Gastroesophageal sphincter (tissue), 4 donors: ENCODE measurements around the gene SLC25A34. TPM values are rescaled to one million over a fixed set of nuclear protein-coding genes. Genes with fewer than 3 reads are reported as not detected.

ENCODE experiments used
- ATAC-seq: fragments of 150-250 bp; one replicate; pipeline ENCODE4 v1.9.1; 2016; ENCODE audit warnings: mild to moderate bottlenecking, moderate library complexity
- H3K27ac ChIP-seq, 4 donors: fragments of 200-600 bp; sonication (generic) in 3 of 4; 1 replicate in 3 of 4; 2 replicates in 1 of 4; pipeline ENCODE4 v1.5.1; 2016 to 2019
- H3K27me3 ChIP-seq: fragments of 200-600 bp; sonication (generic); one replicate; pipeline ENCODE4 v1.5.1; 2019
- H3K36me3 ChIP-seq, 2 donors: fragments of 200-600 bp; sonication (generic); one replicate each; pipeline ENCODE4 v1.5.1; 2019; ENCODE audit warnings: control low read depth in 1 of 2
- H3K4me1 ChIP-seq, 3 donors: fragments of 200-600 bp; sonication (generic); 1 replicate in 2 of 3; 2 replicates in 1 of 3; pipeline ENCODE4 v1.5.1; 2016 to 2019; ENCODE audit warnings: control low read depth in 2 of 3
- H3K4me3 ChIP-seq, 2 donors: fragments of 200-600 bp; sonication (generic); one replicate each; pipeline ENCODE4 v1.5.1; 2019; ENCODE audit warnings: mild to moderate bottlenecking in 1 of 2, moderate library complexity in 1 of 2
- H3K9me3 ChIP-seq, 3 donors: fragments of 200-600 bp; sonication (generic); one replicate each; pipeline ENCODE4 v1.5.1; 2017 to 2019; ENCODE audit warnings: control low read depth in 2 of 3
- EP300 ChIP-seq: sonication (generic); formaldehyde crosslinking; IDR thresholded peaks from one replicate; pipeline ENCODE4 v1.6.1; 2017; ENCODE audit warnings: antibody characterized with exemption, mild to moderate bottlenecking
- POLR2A ChIP-seq, 2 donors: fragments of 450-650 bp; IDR thresholded peaks; one replicate each; pipeline ENCODE4 v1.6.1; 2017; ENCODE audit warnings: antibody characterized with exemption in 2 of 2, mild to moderate bottlenecking in 2 of 2, moderate library complexity in 1 of 2
- POLR2AphosphoS5 ChIP-seq: sonication (generic); formaldehyde crosslinking; IDR thresholded peaks from one replicate; pipeline ENCODE4 v1.6.1; 2017; ENCODE audit warnings: antibody characterized with exemption
- WGBS, 2 donors: methylation state at CpG; one replicate each; pipeline ENCODE4 v1.1.5; 2018; ENCODE audit warnings: low coverage in 1 of 2; 5-methylcytosine and 5-hydroxymethylcytosine counted together
- total RNA-seq, 4 donors: library from RNA; depleted of rRNA; stranded (reverse); fragments of >200 nt; gene quantifications; one replicate each; pipeline ENCODE4 v1.1.0, GENCODE V29; 2016
- TF ChIP-seq, protein P1 (sequence below), 4 experiments: fragments of 200-600 bp in 2 of 4; fragments of 450-650 bp in 2 of 4; sonication (generic) in 1 of 4; IDR thresholded peaks; one replicate each; pipeline ENCODE4 v1.5.1; 2017 to 2019; ENCODE audit warnings: antibody characterized with exemption in 4 of 4, mild to moderate bottlenecking in 2 of 4, moderate library complexity in 2 of 4

Gene SLC25A34
- total RNA-seq, 4 donors from 2014 or later = 0.10 to 2.0 (median 1.1) TPM

- Histone ChIP-seq H3K27me3 (peaks cover 16% of the 10 kb centered on the region), H3K4me1 (peaks cover 0 to 80% (median 28%) of the 10 kb centered on the region in 3 donors), H3K36me3 (peaks cover 0 to 24% of the 10 kb centered on the region in 2 donors), H3K9me3 (no peaks in the 10 kb centered on the region), H3K27ac (peak overlapping the region; percentile 15 to 77 (median 65)), H3K4me3 (peak overlapping the region in 1 of 2 donors; percentile 75)
- TF ChIP-seq POLR2A (IDR thresholded peaks at IDR 0.05) (no peak), EP300 (no peak), POLR2AphosphoS5 (no peak)
- TF ChIP-seq, protein P1, sequence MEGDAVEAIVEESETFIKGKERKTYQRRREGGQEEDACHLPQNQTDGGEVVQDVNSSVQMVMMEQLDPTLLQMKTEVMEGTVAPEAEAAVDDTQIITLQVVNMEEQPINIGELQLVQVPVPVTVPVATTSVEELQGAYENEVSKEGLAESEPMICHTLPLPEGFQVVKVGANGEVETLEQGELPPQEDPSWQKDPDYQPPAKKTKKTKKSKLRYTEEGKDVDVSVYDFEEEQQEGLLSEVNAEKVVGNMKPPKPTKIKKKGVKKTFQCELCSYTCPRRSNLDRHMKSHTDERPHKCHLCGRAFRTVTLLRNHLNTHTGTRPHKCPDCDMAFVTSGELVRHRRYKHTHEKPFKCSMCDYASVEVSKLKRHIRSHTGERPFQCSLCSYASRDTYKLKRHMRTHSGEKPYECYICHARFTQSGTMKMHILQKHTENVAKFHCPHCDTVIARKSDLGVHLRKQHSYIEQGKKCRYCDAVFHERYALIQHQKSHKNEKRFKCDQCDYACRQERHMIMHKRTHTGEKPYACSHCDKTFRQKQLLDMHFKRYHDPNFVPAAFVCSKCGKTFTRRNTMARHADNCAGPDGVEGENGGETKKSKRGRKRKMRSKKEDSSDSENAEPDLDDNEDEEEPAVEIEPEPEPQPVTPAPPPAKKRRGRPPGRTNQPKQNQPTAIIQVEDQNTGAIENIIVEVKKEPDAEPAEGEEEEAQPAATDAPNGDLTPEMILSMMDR (IDR thresholded peaks at IDR 0.05) = no peak
- 34% methylated on average over 7 of the region's 8 CpGs for WGBS, 2 donors
- ATAC-seq = no peak
Observed at GRCh38 chr1:15761366-15762128, 25.5 kb downstream of the SLC25A34 start.

DNA sequence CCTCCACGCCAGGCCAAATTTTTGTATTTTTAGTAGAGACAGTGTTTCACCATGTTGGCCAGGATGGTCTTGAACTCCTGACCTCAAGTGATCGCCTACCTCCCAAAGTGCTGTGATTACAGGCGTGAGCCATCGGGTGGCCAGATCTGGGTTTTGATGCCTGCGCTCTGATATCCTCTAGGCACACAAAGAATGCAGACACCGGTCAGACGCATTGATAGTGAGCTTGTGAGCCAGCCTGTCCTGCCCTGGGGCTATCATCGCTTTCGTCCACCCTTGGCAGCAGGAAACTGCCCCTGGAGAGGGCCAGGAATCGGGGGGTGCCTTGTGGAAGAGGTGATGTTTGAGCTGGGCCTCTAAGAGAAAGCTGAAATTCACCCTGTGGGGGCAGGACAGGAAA, 26.5 kb downstream of the SLC25A34 start:
- H3K27ac ChIP-seq = no peak overlapping the region

GRCh38 chr1:15764269-15764764, 28.3 kb downstream of the SLC25A34 start:
- no peak overlapping the region for H3K27ac ChIP-seq
- H3K4me1 ChIP-seq = peaks cover 0 to 55% (median 14%) of the 10 kb centered on the region in 3 donors
- no peaks in the 10 kb centered on the region for H3K9me3 ChIP-seq
- no peak for TF ChIP-seq EP300
- no peak for TF ChIP-seq POLR2A (IDR thresholded peaks at IDR 0.05)
- TF ChIP-seq, protein P1 (IDR thresholded peaks at IDR 0.05) = no peak
- TF ChIP-seq POLR2AphosphoS5 = no peak
- no peak overlapping the region for H3K4me3 ChIP-seq
- ATAC-seq = no peak
- peaks cover 0 to 51% of the 10 kb centered on the region in 2 donors for H3K36me3 ChIP-seq
- 30 to 76% methylated on average over 2 to 3 of the region's 10 CpGs for WGBS, 2 donors
- peaks cover 3% of the 10 kb centered on the region for H3K27me3 ChIP-seq

More for the DNA sequence above, 26.5 kb downstream of the SLC25A34 start:
- TF ChIP-seq POLR2AphosphoS5 (no peak), EP300 (no peak), POLR2A (IDR thresholded peaks at IDR 0.05) (no peak)
- TF ChIP-seq, protein P1 (IDR thresholded peaks at IDR 0.05) = no peak
- WGBS, 2 donors = 0 to 86% methylated on average over 1 to 5 of the region's 10 CpGs
- ATAC-seq = no peak
- Histone ChIP-seq H3K4me1 (peaks cover 0 to 72% (median 24%) of the 10 kb centered on the region in 3 donors), H3K27me3 (peaks cover 16% of the 10 kb centered on the region), H3K4me3 (no peak overlapping the region), H3K36me3 (peaks cover 0 to 34% of the 10 kb centered on the region in 2 donors), H3K9me3 (no peaks in the 10 kb centered on the region)

DNA sequence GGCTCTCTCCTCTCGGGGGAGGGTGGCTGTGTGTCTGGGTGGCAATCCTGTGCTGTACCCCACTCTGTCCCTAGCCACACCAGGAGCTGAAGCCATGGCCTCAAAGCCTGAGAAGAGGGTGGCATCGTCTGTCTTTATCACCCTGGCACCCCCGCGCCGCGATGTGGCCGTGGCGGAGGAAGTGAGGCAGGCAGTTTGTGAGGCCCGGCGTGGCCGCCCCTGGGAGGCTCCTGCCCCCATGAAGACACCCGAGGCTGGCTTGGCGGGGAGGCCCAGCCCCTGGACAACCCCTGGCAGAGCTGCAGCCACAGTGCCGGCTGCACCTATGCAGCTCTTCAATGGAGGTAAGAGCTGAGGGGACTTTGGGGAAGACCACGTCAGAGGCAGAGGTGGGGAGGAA, 28.8 kb downstream of the SLC25A34 start:
- H3K4me3 ChIP-seq = no peak overlapping the region
- H3K4me1 ChIP-seq = peaks cover 0 to 49% (median 10%) of the 10 kb centered on the region in 3 donors
- no CpG with 5 or more reads among the region's 15 CpGs for WGBS, 2 donors
- H3K27me3 ChIP-seq = no peaks in the 10 kb centered on the region
- ATAC-seq = no peak
- TF ChIP-seq POLR2A (IDR thresholded peaks at IDR 0.05) (no peak), POLR2AphosphoS5 (no peak), EP300 (no peak)
- TF ChIP-seq, protein P1 (IDR thresholded peaks at IDR 0.05) = no peak
- H3K9me3 ChIP-seq = no peaks in the 10 kb centered on the region
- no peak overlapping the region for H3K27ac ChIP-seq
- H3K36me3 ChIP-seq = peaks cover 0 to 57% of the 10 kb centered on the region in 2 donors
